Ovary (tissue), 9 donors: ENCODE results near the gene CACNB3. TPM values are rescaled to one million over a fixed set of nuclear protein-coding genes. Genes with fewer than 3 reads are reported as not detected.

Experiments used
- DNase-seq, 5 donors: peaks; one replicate each; pipeline ENCODE4 v3.0.0-alpha.2; 2019 to 2020
- H3K27ac ChIP-seq, 2 donors: fragments of 200-600 bp; one replicate each; pipeline versions ENCODE4 v1.5.1 to v1.8.0; 2019 to 2022
- H3K27me3 ChIP-seq: fragments of 200-600 bp; one replicate; pipeline ENCODE4 v1.8.0; 2022
- H3K36me3 ChIP-seq: fragments of 200-600 bp; sonication (generic); one replicate; pipeline ENCODE4 v1.5.1; 2019
- H3K4me1 ChIP-seq: one replicate; pipeline ENCODE4 v1.8.1; 2013; ENCODE audit warnings: mild to moderate bottlenecking, moderate library complexity; ENCODE audit not compliant: insufficient read depth
- H3K4me3 ChIP-seq: fragments of 200-600 bp; sonication (generic); one replicate; pipeline ENCODE4 v1.5.1; 2017
- H3K9me3 ChIP-seq, 2 donors: fragments of 200-600 bp in 1 of 2; sonication (generic) in 1 of 2; one replicate each; pipeline versions ENCODE4 v1.5.1 to v1.8.1; 2013 to 2019; ENCODE audit warnings: mild to moderate bottlenecking in 1 of 2, moderate library complexity in 1 of 2
- CTCF ChIP-seq, 3 donors: fragments of 450-650 bp in 2 of 3; fragments of 200-600 bp in 1 of 3; IDR thresholded peaks; one replicate each; pipeline versions ENCODE4 v1.5.1 to v1.8.0; 2016 to 2022; ENCODE audit warnings: antibody characterized with exemption in 3 of 3, mild to moderate bottlenecking in 1 of 3
- EP300 ChIP-seq: sonication (generic); formaldehyde crosslinking; IDR thresholded peaks from one replicate; pipeline ENCODE4 v1.6.1; 2017; ENCODE audit warnings: antibody characterized with exemption
- POLR2A ChIP-seq: fragments of 450-650 bp; IDR thresholded peaks from one replicate; pipeline ENCODE4 v1.6.1; 2017; ENCODE audit warnings: antibody characterized with exemption, mild to moderate bottlenecking, moderate library complexity
- whole genome bisulfite sequencing, 3 donors: extraction: QIAGEN DNeasy Blood & Tissue Kit in 1 of 3; methylation state at CpG; one replicate each; pipeline versions ENCODE4 v1.1.5 to v1.1.7; 2013 to 2017; 5-methylcytosine and 5-hydroxymethylcytosine counted together
- intact Hi-C, 4 donors: fragments of 100-400 bp; cut with DNase I; formaldehyde crosslinking; loops; one replicate each; pipeline versions ENCODE4 v1.11.0 to v1.15.1; 2022 to 2023
- microRNA-seq, 3 donors: library from miRNA; unstranded; fragments of <30 nt; microRNA quantifications; one replicate each; pipeline versions ENCODE4 to v1.2.0, GENCODE V29; 2019 to 2020
- polyA plus RNA-seq, 2 donors: library from polyadenylated mRNA; stranded (reverse); fragments of 200-250 nt in 1 of 2; fragments of 350-450 nt in 1 of 2; fragmentation: Illumina TruSeq in 1 of 2; extraction: RNeasy Lipid Tissue Mini Kit (QIAGEN cat#74804) in 1 of 2; gene quantifications; one replicate each; pipeline ENCODE4 v1.2.3, GENCODE V29; 2013 to 2014
- small RNA-seq: library from RNA; depleted of rRNA; stranded (forward); fragments of <200 nt; gene quantifications from one replicate; pipeline ENCODE3, GENCODE V24; 2016
- total RNA-seq, 7 donors: library from RNA; depleted of rRNA in 2 of 7; stranded (reverse); fragments of >200 nt in 2 of 7; fragmentation: NEBNext Ultra II Directional in 3 of 7; extraction: Animal tissue kit (Norgen Biotek cat#: 25700) in 3 of 7; gene quantifications; one replicate each; pipeline versions ENCODE4 v1.1.0 to v1.2.4, GENCODE V29; 2016 to 2023
- donor health status: DM: no; HTN: no; CAD: no; lungs with moderate emphysema.
- donor health status: DM: no; HTN: no; CAD: no.
- donor health status: Bipolar disorder and iron deficiency.
- donor health status: DM: yes; HTN: yes; CAD: no.
- donor health status: DM: no; HTN: no; CAD: no.
- donor health status: DM: yes; HTN: yes; CAD: no.

CACNB3 gene
- total and polyA plus RNA-seq, 9 donors = 24.1 to 162 (median 75.2) TPM

GRCh38 chr12:48875944-48876515 is 57.7 kb downstream of the CACNB3 start:
- no peak for DNase-seq
- intact Hi-C loops = no loop called here
- no peaks in the 10 kb centered on the region for H3K27me3 ChIP-seq
- H3K4me1 ChIP-seq = no peaks in the 10 kb centered on the region
- no peak overlapping the region for H3K4me3 ChIP-seq
- TF ChIP-seq EP300 (no peak), POLR2A (no peak), CTCF (IDR thresholded peaks at IDR 0.05) (no peak)
- 59 to 75% (median 66%) methylated on average over 4 of the region's 4 CpGs for WGBS, 3 donors
- no peaks in the 10 kb centered on the region for H3K9me3 ChIP-seq
- no peak overlapping the region for H3K27ac ChIP-seq
- no peaks in the 10 kb centered on the region for H3K36me3 ChIP-seq

Small RNAs within 50 kb of the gene (microRNA-seq; reads per million reads assigned to microRNA genes)
- gene MIR4701 = 0 to 0.32 (median 0) reads per million in 3 donors

Small RNAs within 50 kb of the gene (small RNA-seq; reads per million reads assigned to genes)
- not detected for gene MIR4701
- not detected for gene RF00019

Other genes starting within 250 kb of the CACNB3 start
- gene LALBA, start 248.4 kb upstream of the CACNB3 start, total RNA-seq = not detected
- not detected for gene LALBA, start 248.4 kb upstream of the CACNB3 start, polyA plus RNA-seq
- 10 to 100 TPM; 27.5 to 54.1 (median 38.1) TPM for gene KANSL2, start 136.3 kb upstream of the CACNB3 start, total RNA-seq
- 10 to 100 TPM; 33.7 to 35.4 TPM for gene KANSL2, start 136.3 kb upstream of the CACNB3 start, polyA plus RNA-seq
- gene CCNT1, start 101.8 kb upstream of the CACNB3 start, total RNA-seq = 10 to 100 TPM; 20.1 to 48.8 (median 36.4) TPM
- 10 to 100 TPM in 1 of 2 donors, 1 to 10 TPM in 1; 7.5 to 18.5 TPM for gene CCNT1, start 101.8 kb upstream of the CACNB3 start, polyA plus RNA-seq
- 10 to 100 TPM; 14.8 to 83.3 (median 51.9) TPM for gene ADCY6, start 29.4 kb upstream of the CACNB3 start, total RNA-seq
- 10 to 100 TPM; 25.4 to 28.1 TPM for gene ADCY6, start 29.4 kb upstream of the CACNB3 start, polyA plus RNA-seq
- gene DDX23, start 33.7 kb downstream of the CACNB3 start, total RNA-seq = 10 to 100 TPM; 48.0 to 82.2 (median 70.5) TPM
- 100 to 1,000 TPM in 1 of 2 donors, 10 to 100 TPM in 1; 60.0 to 108 TPM for gene DDX23, start 33.7 kb downstream of the CACNB3 start, polyA plus RNA-seq
- gene RND1, start 47.4 kb downstream of the CACNB3 start, total RNA-seq = 1 to 10 TPM in 1 of 7 donors, under 1 TPM in 6; 0.23 to 3.8 (median 0.38) TPM
- gene RND1, start 47.4 kb downstream of the CACNB3 start, polyA plus RNA-seq = 1 to 10 TPM; 1.2 to 2.1 TPM
- gene FKBP11, start 107.0 kb downstream of the CACNB3 start, total RNA-seq = 10 to 100 TPM in 6 of 7 donors, 1 to 10 TPM in 1; 6.6 to 25.1 (median 14.7) TPM
- 10 to 100 TPM; 15.8 to 40.9 TPM for gene FKBP11, start 107.0 kb downstream of the CACNB3 start, polyA plus RNA-seq
- gene ARF3, start 139.0 kb downstream of the CACNB3 start, total RNA-seq = 100 to 1,000 TPM in 4 of 7 donors, 10 to 100 TPM in 3; 25.5 to 123 (median 100) TPM
- 100 to 1,000 TPM in 1 of 2 donors, 10 to 100 TPM in 1; 59.0 to 243 TPM for gene ARF3, start 139.0 kb downstream of the CACNB3 start, polyA plus RNA-seq
- gene WNT10B, start 153.2 kb downstream of the CACNB3 start, total RNA-seq = under 1 TPM in 1 of 7 donors, not detected in 6; 0.24 TPM
- under 1 TPM; 0.19 to 0.97 TPM for gene WNT10B, start 153.2 kb downstream of the CACNB3 start, polyA plus RNA-seq
- not detected for gene WNT1, start 159.8 kb downstream of the CACNB3 start, total RNA-seq
- not detected for gene WNT1, start 159.8 kb downstream of the CACNB3 start, polyA plus RNA-seq
- under 1 TPM in 1 of 7 donors, not detected in 6; 0.05 TPM for gene DDN, start 180.9 kb downstream of the CACNB3 start, total RNA-seq
- gene DDN, start 180.9 kb downstream of the CACNB3 start, polyA plus RNA-seq = under 1 TPM; 0.04 to 0.28 TPM
- gene PRKAG1, start 200.3 kb downstream of the CACNB3 start, total RNA-seq = 10 to 100 TPM; 25.6 to 58.2 (median 35.8) TPM
- gene PRKAG1, start 200.3 kb downstream of the CACNB3 start, polyA plus RNA-seq = 10 to 100 TPM; 38.3 to 98.5 TPM
- gene KMT2D, start 242.3 kb downstream of the CACNB3 start, total RNA-seq = 10 to 100 TPM; 28.3 to 97.0 (median 79.1) TPM
- gene KMT2D, start 242.3 kb downstream of the CACNB3 start, polyA plus RNA-seq = 10 to 100 TPM; 35.5 to 51.8 TPM